ENCODE data around the gene JMJD7.

JMJD7 gene

GRCh38 chr15:41799488-41799805, 28.4 kb upstream of the JMJD7 start:
- no peak for DNase-seq (ENCODE audit: low read depth)
- no peak overlapping the region for H3K4me3 ChIP-seq (ENCODE audit: low read depth, low read length)
- TF ChIP-seq CTCF (conservative IDR thresholded peaks at IDR 0.05; ENCODE audit: low read depth, low read length), result no peak

GRCh38 chr15:41801185-41801584, 26.7 kb upstream of the JMJD7 start:
- H3K4me3 ChIP-seq (ENCODE audit: low read depth, low read length), result no peak overlapping the region
- TF ChIP-seq CTCF (conservative IDR thresholded peaks at IDR 0.05; ENCODE audit: low read depth, low read length), result no peak
- no peak for DNase-seq (ENCODE audit: low read depth)

DNA sequence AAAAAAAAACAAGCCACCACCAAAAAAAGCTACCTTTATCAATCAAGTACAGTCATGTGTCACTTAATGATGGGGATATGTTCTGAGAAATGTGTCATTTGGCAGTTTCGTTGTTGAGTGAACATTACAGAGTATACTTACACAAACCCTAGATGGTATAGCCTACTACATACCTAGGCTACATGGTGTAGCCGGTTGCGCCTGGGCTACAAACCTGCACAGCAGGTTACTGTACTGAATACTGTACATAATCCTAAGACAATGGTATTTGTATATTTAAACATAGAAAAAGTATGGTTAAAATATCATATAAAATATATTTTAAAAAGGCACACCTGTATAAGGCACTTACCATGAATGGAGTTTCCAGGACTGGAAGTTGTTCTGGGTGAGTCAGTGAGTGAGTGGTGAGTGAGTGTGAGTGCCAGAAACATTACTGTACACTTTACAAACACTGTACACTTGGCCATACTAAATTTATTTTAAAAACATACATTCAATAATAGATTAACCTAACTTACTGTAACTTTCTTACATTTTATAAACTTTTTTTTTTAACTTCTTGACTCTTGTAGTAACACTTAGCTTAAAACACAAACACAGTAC, 25.9 kb upstream of the JMJD7 start:
- no peak for DNase-seq (ENCODE audit: low read depth)

DNA sequence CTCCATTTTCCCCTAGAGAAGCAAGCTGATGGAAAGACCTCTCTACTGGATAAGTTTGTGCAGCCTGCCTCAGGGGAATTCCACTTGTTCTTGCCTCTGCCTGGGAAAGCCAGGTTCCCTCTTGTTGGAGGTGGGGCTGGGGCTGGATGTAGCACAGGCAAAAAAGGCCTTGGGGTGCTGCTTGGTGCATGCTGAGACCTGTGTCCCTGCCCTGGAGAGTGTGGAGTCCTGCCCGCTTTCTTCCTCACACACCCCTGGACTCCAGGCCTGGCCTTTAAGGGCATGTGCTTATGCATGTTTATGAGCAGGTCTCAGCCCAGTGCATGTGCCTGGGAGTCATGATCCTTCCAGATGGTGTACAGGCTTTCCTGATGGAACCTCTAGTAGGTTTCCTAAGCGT, 23.5 kb upstream of the JMJD7 start:
- no peak for TF ChIP-seq CTCF (conservative IDR thresholded peaks at IDR 0.05; ENCODE audit: low read depth, low read length)
- no peak overlapping the region for H3K4me3 ChIP-seq (ENCODE audit: low read depth, low read length)
- no peak for DNase-seq (ENCODE audit: low read depth)

More for the DNA sequence above, 25.9 kb upstream of the JMJD7 start:
- TF ChIP-seq CTCF (conservative IDR thresholded peaks at IDR 0.05; ENCODE audit: low read depth, low read length), result no peak
- no peak overlapping the region for H3K4me3 ChIP-seq (ENCODE audit: low read depth, low read length)

DNA sequence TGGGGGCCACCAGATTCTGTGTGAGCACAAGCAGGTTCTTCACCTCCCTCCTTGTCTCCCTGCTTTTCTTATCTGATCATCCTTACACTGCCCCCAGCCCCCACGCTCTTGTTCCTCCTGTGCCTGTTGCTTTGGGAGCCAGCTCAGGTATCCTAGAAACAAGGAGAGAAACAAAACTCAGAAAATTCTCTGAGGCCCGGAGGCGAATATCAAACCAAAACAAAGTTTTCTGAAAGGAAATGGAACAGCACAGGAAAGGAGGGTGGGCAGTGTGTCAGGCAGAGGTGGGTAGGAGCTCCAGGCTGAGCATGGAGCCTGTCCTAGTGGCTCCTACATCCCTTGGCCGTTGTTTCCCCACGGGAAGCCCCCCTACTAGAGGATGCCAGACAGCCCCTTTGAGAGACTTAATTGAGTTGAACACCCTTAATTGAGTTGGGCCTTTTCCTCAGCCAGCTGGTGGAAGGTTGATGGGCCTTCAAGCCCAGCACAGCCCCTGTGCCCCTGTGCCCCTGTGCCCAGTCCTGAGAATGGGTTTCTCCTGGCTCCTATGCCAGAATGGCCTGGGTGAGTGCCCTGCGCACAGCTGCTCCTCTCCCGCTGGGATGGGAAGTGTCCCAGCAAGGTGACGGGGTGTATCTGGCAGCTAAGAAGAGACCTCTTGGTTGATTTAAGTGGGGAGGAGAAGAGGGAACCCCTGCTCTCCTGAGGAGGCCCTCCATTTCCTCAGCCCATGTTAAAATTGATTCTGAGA, 22.8 kb upstream of the JMJD7 start:
- DNase-seq (ENCODE audit: low read depth), result no peak
- H3K4me3 ChIP-seq (ENCODE audit: low read depth, low read length), result no peak overlapping the region
- no peak for TF ChIP-seq CTCF (conservative IDR thresholded peaks at IDR 0.05; ENCODE audit: low read depth, low read length)

GRCh38 chr15:41805711-41806110, 22.2 kb upstream of the JMJD7 start:
- H3K4me3 ChIP-seq (ENCODE audit: low read depth, low read length), result no peak overlapping the region
- no peak for TF ChIP-seq CTCF (conservative IDR thresholded peaks at IDR 0.05; ENCODE audit: low read depth, low read length)
- DNase-seq (ENCODE audit: low read depth), result no peak

Data from choroid plexus epithelial cell (primary cell).